CD14-positive monocyte (primary cell): ENCODE data around the gene MSANTD3. TPM values are rescaled to one million over a fixed set of nuclear protein-coding genes. Genes with fewer than 3 reads are reported as not detected.
A peak's percentile ranks its signal among the peaks of the same experiment; 100 is the strongest.
"Not testable (repeated sequence)": the region's sequence is repeated elsewhere in the genome, so short reads cannot be mapped to it uniquely, and the experiment has no call there.

Experiments
- DNase-seq, 3 donors: peaks; one replicate each; pipeline ENCODE4 v3.0.0-alpha.2; 2011 to 2022
- H2AFZ ChIP-seq: 2 replicates; pipeline ENCODE4 v1.6.0; 2012; ENCODE audit warnings: mild to moderate bottlenecking, low read depth, low read length, inconsistent platforms; ENCODE audit not compliant: insufficient read depth, poor library complexity, severe bottlenecking
- H3K27ac ChIP-seq, 2 donors: 1 replicate in 1 of 2; 2 replicates in 1 of 2; pipeline ENCODE4 v1.5.1; 2012 to 2013; ENCODE audit warnings: low read length in 2 of 2, control low read depth in 1 of 2, inconsistent platforms in 1 of 2, low read depth in 1 of 2, mild to moderate bottlenecking in 1 of 2
- H3K27me3 ChIP-seq, 2 donors: one replicate each; pipeline versions ENCODE4 v1.6.0 to v1.6.1; 2011 to 2013; ENCODE audit warnings: low read length in 2 of 2; ENCODE audit not compliant: control insufficient read depth in 2 of 2, insufficient read depth in 2 of 2
- H3K36me3 ChIP-seq, 2 donors: replicated peaks in 1 of 2; 1 replicate in 1 of 2; 2 replicates in 1 of 2; pipeline versions ENCODE4 v1.5.1 to v1.6.1; 2012 to 2013; ENCODE audit warnings: low read length in 2 of 2, control low read depth in 1 of 2, inconsistent platforms in 1 of 2, mild to moderate bottlenecking in 1 of 2; ENCODE audit not compliant: insufficient read depth in 2 of 2, control insufficient read depth in 1 of 2
- H3K4me1 ChIP-seq, 2 donors: 1 replicate in 1 of 2; 2 replicates in 1 of 2; pipeline versions ENCODE4 v1.5.1 to v1.6.1; 2012 to 2013; ENCODE audit warnings: low read length in 2 of 2, control low read depth in 1 of 2, inconsistent platforms in 1 of 2, mild to moderate bottlenecking in 1 of 2, moderate library complexity in 1 of 2; ENCODE audit not compliant: insufficient read depth in 2 of 2, control insufficient read depth in 1 of 2
- H3K4me2 ChIP-seq: replicated peaks from 2 replicates; pipeline ENCODE3; 2012; ENCODE audit warnings: low read length, moderate library complexity, mild to moderate bottlenecking; ENCODE audit not compliant: poor library complexity, severe bottlenecking; ENCODE audit errors: extremely low read depth
- H3K4me3 ChIP-seq, 3 experiments: fragments of 200-600 bp in 1 of 3; sonication (generic) in 1 of 3; replicated peaks in 1 of 3; 1 replicate in 2 of 3; 2 replicates in 1 of 3; pipeline ENCODE4 v1.5.1; 2011 to 2013; ENCODE audit warnings: low read length in 3 of 3, mild to moderate bottlenecking in 3 of 3, control low read depth in 2 of 3, low read depth in 2 of 3, inconsistent platforms in 1 of 3, moderate library complexity in 1 of 3
- H3K79me2 ChIP-seq: 2 replicates; pipeline ENCODE4 v1.6.0; 2012; ENCODE audit warnings: mild to moderate bottlenecking, control low read depth, inconsistent platforms, low read length, moderate library complexity; ENCODE audit not compliant: insufficient read depth
- H3K9ac ChIP-seq: 2 replicates; pipeline ENCODE4 v1.6.0; 2017; ENCODE audit warnings: low read length, mild to moderate bottlenecking; ENCODE audit not compliant: insufficient read depth, poor library complexity, severe bottlenecking
- H3K9me3 ChIP-seq, 2 donors: replicated peaks in 1 of 2; 1 replicate in 1 of 2; 2 replicates in 1 of 2; pipeline versions ENCODE4 v1.5.1 to v1.6.1; 2012 to 2013; ENCODE audit warnings: low read length in 2 of 2, control low read depth in 1 of 2; ENCODE audit not compliant: control insufficient read depth in 1 of 2, insufficient read depth in 1 of 2
- H4K20me1 ChIP-seq: 2 replicates; pipeline ENCODE4 v1.6.0; 2012; ENCODE audit warnings: mild to moderate bottlenecking, low read length, control low read depth, moderate library complexity; ENCODE audit not compliant: insufficient read depth
- H3K27ac Mint-ChIP-seq, 7 donors: one replicate each; pipeline ENCODE4 v1.8.0; 2020; ENCODE audit warnings: mild to moderate bottlenecking in 7 of 7, mixed read lengths in 7 of 7, moderate library complexity in 6 of 7, inconsistent platforms in 2 of 7
- H3K27me3 Mint-ChIP-seq, 3 donors: one replicate each; pipeline ENCODE4 v1.8.0; 2021 to 2022; ENCODE audit warnings: low read depth in 3 of 3, mild to moderate bottlenecking in 3 of 3, mixed read lengths in 3 of 3, moderate library complexity in 3 of 3, inconsistent platforms in 1 of 3
- H3K36me3 Mint-ChIP-seq, 2 donors: one replicate each; pipeline ENCODE4 v1.8.0; 2020; ENCODE audit warnings: mixed read lengths in 2 of 2, inconsistent platforms in 1 of 2, mild to moderate bottlenecking in 1 of 2
- H3K4me1 Mint-ChIP-seq: one replicate; pipeline ENCODE4 v1.8.0; 2020; ENCODE audit warnings: mild to moderate bottlenecking, mixed read lengths
- H3K4me3 Mint-ChIP-seq, 2 donors: one replicate each; pipeline ENCODE4 v1.8.0; 2020; ENCODE audit warnings: mild to moderate bottlenecking in 2 of 2, mixed read lengths in 2 of 2, moderate library complexity in 1 of 2
- H3K9me3 Mint-ChIP-seq, 7 donors: one replicate each; pipeline ENCODE4 v1.8.0; 2020 to 2022; ENCODE audit warnings: mixed read lengths in 7 of 7, mild to moderate bottlenecking in 6 of 7, moderate library complexity in 6 of 7, inconsistent platforms in 2 of 7
- CTCF ChIP-seq: fragments of 200-600 bp; IDR thresholded peaks from one replicate; pipeline ENCODE4 v1.8.0; 2022; ENCODE audit warnings: antibody characterized with exemption, mild to moderate bottlenecking
- whole genome bisulfite sequencing: methylation state at CpG from one replicate; pipeline ENCODE4 v1.1.5; 2013; ENCODE audit warnings: missing lambda C conversion rate; ENCODE audit not compliant: insufficient coverage; 5-methylcytosine and 5-hydroxymethylcytosine counted together
- intact Hi-C, 2 donors: fragments of 100-400 bp; cut with micrococcal nuclease; formaldehyde crosslinking; loops; one replicate each; pipeline versions ENCODE4 v1.15.0 to v1.15.1; 2023
- polyA plus RNA-seq, 3 donors: library from polyadenylated mRNA; depleted of rRNA in 1 of 3; unstranded in 2 of 3; stranded (reverse) in 1 of 3; fragments of 300-500 nt in 2 of 3; fragments of >200 nt in 1 of 3; fragmentation: Illumina TruSeq in 2 of 3; gene quantifications; 1 replicate in 2 of 3; 2 replicates in 1 of 3; pipeline ENCODE4 v1.2.3, GENCODE V29; 2012 to 2021

Gene MSANTD3
- polyA plus RNA-seq, 3 donors = 0.82 to 1.7 (median 1.1) TPM

GRCh38 chr9:100437860-100438805, 11.2 kb downstream of the MSANTD3 start:
- H3K36me3 Mint-ChIP-seq = peaks cover 0 to 6% of the 10 kb centered on the region in 2 donors
- Histone ChIP-seq H3K79me2 (no peaks in the 10 kb centered on the region), H2AFZ (no peak overlapping the region), H3K9me3 (no peaks in the 10 kb centered on the region), H3K4me1 (no peaks in the 10 kb centered on the region), H3K36me3 (no peaks in the 10 kb centered on the region), H3K27me3 (no peaks in the 10 kb centered on the region), H3K9ac (no peak overlapping the region), H4K20me1 (no peaks in the 10 kb centered on the region), H3K27ac (no peak overlapping the region), H3K4me2 (no peak overlapping the region), H3K4me3 (no peak overlapping the region)
- H3K27me3 Mint-ChIP-seq = peaks cover 0 to 2% (median 0%) of the 10 kb centered on the region in 3 donors
- peak; percentile 95 for TF ChIP-seq CTCF
- no peak overlapping the region for H3K4me3 Mint-ChIP-seq
- DNase-seq = peak; percentile 49 to 63 (median 52)
- no CpG with 5 or more reads among the region's 1 CpG for WGBS
- H3K4me1 Mint-ChIP-seq = peaks cover 3% of the 10 kb centered on the region
- H3K9me3 Mint-ChIP-seq = no peaks in the 10 kb centered on the region
- no peak overlapping the region for H3K27ac Mint-ChIP-seq
- intact Hi-C loops = no loop called here

- no peaks in the 10 kb centered on the region for H3K9me3 Mint-ChIP-seq
- intact Hi-C loops = no loop called here
- H3K4me3 Mint-ChIP-seq = no peak overlapping the region
- Histone ChIP-seq H3K4me2 (no peak overlapping the region), H3K4me1 (peaks cover 5 to 7% of the 10 kb centered on the region in 2 donors), H3K27me3 (no peaks in the 10 kb centered on the region), H3K4me3 (no peak overlapping the region), H3K79me2 (no peaks in the 10 kb centered on the region), H3K9ac (no peak overlapping the region), H4K20me1 (no peaks in the 10 kb centered on the region), H3K36me3 (no peaks in the 10 kb centered on the region), H2AFZ (no peak overlapping the region), H3K9me3 (no peaks in the 10 kb centered on the region), H3K27ac (no peak overlapping the region)
- no peak for TF ChIP-seq CTCF
- H3K27ac Mint-ChIP-seq = no peak overlapping the region
- peaks cover 0 to 6% of the 10 kb centered on the region in 2 donors for H3K36me3 Mint-ChIP-seq
- H3K4me1 Mint-ChIP-seq = peaks cover 13% of the 10 kb centered on the region
- DNase-seq = no peak
- no CpG with 5 or more reads among the region's 3 CpGs for WGBS
- H3K27me3 Mint-ChIP-seq = no peaks in the 10 kb centered on the region
These were observed 13.1 kb downstream of the MSANTD3 start for GRCh38 chr9:100440071-100440470.

GRCh38 chr9:100440487-100440886, 13.5 kb downstream of the MSANTD3 start:
- intact Hi-C loops, DNase-seq, H3K9ac ChIP-seq, H2AFZ ChIP-seq, H3K27ac ChIP-seq, H3K4me1 ChIP-seq, H3K4me3 ChIP-seq, H4K20me1 ChIP-seq, H3K36me3 ChIP-seq, H3K27me3 ChIP-seq, H3K79me2 ChIP-seq, H3K27ac Mint-ChIP-seq, H3K4me3 Mint-ChIP-seq, H3K9me3 Mint-ChIP-seq, H3K4me2 ChIP-seq, H3K36me3 Mint-ChIP-seq, H3K27me3 Mint-ChIP-seq, H3K9me3 ChIP-seq: not testable (repeated sequence)
- peaks cover 13% of the 10 kb centered on the region for H3K4me1 Mint-ChIP-seq
- WGBS = 100% methylated on average over 1 of the region's 5 CpGs
